NCI-H1694 treated with DMSO at 0.1 percent for 48 hours (cell line): ENCODE measurements around the gene TRIL.

ENCODE experiments used
- DNase-seq: peaks from one replicate; lab custom pipeline; 2025; lab: John Stamatoyannopoulos, UW

TRIL gene

DNA sequence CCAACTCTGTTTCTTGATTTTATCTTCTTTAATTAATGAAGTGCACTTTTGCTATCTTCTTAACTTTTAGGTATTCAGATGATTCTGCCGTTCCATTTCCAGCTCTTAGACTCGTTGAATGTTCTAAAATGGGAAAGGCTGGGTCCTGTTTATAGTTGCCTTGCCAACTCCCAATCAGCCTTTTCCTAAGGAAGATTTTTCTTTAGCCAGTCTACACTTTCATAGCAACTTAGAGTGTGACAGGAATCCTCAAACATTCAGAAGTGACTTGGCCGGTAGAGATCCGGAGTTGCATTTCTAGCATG lies 23.0 kb upstream of the TRIL start:
- no peak for DNase-seq

DNA sequence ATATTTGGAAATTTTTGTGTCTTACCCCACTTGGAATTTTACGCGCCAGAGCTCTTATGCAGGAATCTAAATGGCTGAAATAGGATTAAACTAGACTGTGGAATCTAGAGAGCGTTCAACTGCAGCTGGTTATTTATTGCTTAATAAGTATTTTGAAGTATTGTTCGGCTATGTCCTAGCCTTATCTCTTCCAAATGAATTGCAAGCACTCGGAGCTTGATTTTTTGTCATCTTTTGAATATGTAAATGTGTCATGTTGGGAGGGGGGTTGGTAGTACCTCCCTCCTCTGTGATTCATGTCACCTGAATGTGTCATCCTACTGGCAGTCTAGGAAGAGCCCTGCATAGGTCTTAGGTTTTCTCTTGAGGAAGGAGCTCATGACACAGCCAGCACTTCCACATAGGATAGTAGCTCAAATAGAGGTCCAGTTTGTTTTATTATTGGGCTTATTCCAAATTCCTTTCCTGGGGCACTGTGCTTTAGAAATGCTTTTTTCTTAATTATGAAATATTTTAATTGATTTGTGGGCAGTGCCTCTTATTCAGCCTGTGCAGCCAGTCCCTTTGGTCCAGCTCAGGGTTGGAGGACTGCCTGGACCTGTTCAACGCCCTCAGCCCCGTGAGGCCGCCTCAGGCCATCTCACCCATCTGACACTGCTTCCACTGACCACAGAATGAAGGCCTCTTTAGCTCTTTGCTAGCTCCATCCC lies 22.5 kb upstream of the TRIL start:
- no peak for DNase-seq

- no peak for DNase-seq
Measured at GRCh38 chr7:28979776-28980175, 21.6 kb upstream of the TRIL start.

GRCh38 chr7:28977881-28978280 lies 19.8 kb upstream of the TRIL start:
- DNase-seq, result no peak

DNA sequence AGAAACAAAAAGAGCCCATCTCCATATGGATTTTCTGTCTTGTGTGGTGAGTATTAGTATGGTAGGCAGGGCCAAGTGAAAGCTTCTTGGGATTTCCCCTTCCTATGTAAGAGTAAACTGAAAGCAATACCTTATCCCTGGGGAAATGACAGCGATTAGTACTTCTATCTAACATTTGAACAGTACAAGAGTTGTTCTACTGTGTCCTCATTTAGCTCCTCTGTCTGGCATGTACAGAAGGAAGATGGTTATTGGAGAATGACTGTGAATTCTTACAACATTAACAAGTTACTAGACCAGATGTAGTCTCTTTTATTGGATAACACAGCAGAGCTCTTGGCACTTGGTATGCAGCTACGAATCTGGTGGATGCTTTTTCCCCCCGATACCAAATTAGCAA lies 17.9 kb upstream of the TRIL start:
- DNase-seq, result no peak

DNA sequence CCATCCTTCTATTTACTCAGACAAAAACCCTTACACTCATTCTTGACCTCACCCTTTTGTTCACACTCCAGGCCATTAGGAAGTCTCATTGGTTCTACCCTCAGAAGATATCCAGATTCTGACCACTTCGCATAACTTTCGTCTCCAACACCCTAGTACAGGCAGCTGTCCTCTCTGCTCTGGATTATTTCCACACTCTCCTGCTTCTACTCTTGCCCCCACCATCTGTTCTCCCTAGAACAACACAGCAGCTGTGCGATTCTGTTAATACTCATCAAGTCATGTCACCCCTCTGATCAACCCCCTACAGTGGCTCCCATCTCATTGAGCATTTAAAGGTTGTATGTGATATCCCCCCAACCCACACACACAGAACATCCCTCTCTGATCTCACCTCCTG lies 15.5 kb upstream of the TRIL start:
- no peak for DNase-seq

DNA sequence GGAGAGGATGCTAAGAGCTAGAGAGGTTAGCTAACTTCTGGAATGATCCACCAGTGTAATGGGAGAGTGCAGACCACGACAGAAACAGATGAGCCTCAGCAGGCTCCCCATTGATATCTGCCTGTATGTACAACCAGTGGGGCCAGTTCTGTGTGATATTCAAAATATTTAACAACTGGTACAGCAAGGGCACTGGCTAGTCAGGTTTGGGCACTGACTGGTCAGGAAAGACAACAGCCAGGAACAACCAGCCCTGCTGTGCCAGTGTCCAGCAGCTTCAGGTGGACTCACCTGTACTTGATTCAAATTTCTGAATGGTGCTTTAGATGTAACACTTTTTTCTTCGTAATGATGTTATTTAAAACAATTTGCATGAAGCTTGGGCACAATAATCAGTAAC lies 5.9 kb upstream of the TRIL start:
- no peak for DNase-seq

DNA sequence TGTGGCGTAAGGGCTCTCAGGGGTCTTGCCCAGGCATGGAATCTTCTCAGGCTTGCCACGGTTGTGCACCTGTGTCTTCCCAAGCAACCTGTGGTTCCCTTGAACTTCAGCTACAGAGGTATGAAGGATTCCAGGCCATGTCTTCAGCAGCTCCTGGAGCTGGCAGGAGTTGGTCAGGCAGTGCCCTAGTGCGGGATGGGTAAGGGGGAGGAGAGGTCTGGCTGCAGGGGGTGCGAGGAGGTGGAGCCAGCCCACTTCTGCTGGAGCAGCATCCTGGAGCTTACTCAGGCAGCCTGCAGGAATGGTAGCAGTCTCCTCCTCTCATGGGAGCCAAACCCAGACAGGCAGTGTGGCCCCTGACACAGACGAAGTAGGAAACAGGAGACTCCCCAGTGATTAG lies 3.8 kb upstream of the TRIL start:
- no peak for DNase-seq

DNA sequence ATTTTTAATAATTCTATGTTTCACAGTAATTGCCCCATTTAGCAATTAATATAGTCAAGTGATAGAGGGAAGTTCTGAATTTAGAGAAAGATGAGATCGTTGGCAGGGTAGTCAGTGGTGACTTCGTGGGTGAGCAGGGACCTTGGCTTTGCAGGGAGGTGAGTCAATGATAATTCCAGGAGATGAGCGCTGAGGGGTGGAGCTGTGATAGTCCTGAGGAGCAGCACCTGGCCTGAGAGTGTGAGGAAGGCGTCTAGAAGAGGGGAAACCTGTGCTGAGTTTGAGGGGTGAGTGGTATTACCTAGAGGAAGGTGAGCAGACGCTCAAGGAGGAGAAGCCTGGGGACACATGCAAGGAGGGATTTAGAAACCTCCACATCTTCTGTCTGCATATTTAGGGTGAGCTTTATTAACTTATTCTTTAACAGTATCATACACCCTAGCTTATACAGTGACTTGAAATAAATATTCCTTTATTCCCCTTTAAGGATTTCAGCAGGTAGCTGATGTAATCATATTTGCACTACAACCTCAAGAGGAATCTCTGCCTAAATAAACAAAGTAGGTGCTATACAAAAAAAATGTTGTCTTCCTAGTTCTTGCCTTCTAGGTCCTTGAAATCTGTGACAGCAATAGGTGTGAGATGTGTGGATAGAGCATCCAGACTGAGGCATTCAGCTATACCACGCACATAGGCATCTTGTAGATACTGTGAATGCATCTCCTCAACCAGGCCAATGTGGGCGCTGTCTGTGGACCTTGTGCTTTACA lies 2.1 kb upstream of the TRIL start:
- DNase-seq, result no peak

DNA sequence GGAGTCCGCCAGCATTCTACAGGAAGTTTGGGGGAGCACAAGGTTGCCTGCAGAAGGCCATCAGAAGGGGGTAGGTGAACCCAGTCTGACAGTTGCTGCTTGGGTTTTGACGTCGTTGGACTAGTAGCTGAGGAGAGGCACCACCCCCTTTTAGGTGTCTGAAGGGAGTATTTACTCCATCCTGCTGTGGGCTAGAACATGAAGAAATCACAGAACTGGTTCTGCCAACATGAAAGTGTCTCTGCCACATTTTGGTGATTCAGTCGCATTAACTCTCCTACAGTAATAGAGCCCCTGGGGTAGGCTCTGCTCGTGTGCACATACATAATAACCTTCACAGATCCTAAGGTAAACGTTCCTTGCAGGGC lies 834 bp upstream of the TRIL start:
- no peak for DNase-seq

DNA sequence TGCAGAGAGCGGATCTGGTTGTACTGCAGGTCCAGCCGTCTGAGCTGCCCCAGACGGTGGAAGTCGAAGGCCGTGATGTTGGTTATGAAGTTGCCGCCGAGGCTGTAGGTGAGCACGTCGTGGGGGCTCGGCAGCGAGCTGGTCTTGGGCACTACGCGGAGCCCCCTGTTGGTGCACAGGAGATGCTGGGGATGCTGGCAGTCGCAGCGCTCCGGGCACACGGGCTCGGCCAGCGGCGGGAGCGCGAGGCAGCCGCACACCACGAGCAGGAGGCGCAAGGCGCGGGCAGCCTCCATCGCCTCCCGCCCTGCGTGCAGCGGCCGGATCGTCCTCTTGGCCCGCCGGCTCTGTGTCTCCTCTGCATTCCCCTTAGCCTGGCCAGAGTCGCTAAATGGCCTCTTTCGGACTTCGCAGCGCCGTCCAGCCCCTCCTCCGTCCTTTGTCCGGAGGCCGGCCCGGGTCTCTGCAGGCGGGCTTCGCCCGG lies 337 bp downstream of the TRIL start:
- no peak for DNase-seq

- no peak for DNase-seq
Measured at GRCh38 chr7:28957064-28957750, 923 bp downstream of the TRIL start.

GRCh38 chr7:28956608-28957063 lies 1.5 kb downstream of the TRIL start:
- peak; percentile 35 for DNase-seq

DNA sequence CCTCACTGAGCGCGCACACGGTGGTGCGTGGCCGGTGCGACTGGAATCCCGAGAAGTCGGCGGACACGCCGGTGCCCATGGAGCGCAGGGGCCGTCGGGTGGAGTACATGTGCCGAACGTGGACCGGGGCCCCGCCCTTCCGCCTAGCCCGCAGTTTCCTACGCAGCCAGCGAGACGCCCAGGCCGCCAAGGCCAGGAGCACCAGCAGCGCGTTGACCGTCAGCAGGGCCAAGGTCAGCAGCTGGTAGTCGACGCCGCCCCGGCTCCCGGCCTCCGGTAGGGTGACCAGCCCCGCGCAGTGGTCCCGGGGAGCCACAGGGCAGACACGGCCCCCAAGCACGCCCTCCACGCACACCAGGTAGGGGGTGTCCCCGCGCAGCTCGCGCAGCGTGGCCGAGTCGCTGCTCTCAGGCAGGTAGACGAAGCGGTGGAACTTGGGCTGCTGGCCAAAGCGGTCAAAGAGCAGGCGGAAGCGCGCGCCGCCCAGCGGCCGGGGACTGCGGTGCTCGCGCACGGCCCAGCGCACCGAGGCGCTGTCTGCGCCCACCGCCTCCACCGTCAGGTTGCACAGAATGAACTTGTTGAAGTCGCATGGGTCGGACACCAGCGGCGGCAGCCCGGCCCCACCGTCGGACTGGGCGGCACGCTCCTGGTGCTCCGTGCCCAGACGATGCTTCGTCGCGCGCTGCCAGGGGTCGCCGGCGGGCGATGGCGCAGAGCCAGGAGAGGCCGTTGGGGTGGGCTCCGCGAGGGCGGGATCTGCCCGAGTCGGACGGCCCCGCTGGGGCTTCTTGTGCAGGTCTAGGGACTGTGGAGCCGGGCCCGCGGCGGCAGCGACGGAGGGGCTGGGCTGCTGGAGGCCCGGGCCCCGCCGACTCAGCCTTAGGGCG lies 2.2 kb downstream of the TRIL start:
- peak; percentile 49 for DNase-seq

DNA sequence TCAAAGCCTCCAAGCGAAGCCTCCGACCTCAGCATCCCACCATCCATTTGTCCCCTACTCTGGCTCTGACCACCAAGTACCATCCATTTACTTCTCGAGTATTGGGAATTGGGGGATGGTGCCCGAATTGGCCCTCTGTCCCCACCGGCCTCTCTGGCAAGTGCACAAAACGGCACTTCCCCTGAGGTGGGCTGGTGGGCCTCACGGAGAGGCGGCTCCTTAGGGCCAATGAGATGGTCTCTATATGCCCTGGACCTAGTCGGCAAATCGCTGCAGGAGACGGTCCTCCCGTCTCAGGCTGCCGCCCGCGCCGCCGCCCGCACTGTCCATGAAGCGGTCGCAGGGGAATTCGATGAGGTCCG lies 2.8 kb downstream of the TRIL start:
- DNase-seq, result no peak

- DNase-seq, result no peak
Measured at GRCh38 chr7:28954946-28955345, 3.2 kb downstream of the TRIL start.

GRCh38 chr7:28954471-28954870 lies 3.7 kb downstream of the TRIL start:
- no peak for DNase-seq

DNA sequence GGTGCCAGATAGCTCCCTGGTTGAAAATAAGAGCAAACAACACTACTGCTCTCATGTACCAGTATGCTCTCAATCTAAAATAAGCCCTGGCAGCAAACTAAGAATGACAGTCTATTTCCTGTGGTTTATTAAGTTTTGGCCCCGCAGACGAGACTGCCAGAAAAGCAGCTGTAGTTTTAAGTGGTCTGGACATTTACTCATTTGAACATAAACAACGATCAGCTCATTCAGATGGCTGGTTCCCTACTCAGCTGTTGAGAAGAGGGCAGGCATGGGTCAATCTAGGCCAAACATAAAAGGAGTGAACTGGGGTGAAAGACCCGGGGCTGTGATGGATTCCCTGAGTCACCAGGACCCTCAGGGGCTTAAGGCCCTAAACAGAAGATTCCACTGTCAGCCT lies 4.5 kb downstream of the TRIL start:
- no peak for DNase-seq

DNA sequence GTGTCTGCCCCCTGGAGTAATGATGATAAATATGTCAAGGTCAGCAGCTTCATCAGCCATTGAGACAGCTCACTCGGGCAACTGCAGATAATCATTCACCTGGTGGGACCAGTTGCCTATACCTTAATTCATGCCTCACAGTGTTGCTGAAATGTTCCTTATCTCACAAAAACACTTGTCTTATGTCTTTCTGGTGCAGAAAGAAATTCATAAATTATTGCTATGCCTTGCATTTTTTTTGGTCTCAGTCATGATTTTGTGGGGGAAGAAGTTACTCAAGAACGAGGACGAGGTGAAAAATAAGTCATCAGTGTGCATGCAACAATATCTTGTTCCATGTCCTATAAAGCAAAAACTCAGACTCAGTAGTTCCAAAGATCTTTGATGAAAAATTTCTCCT lies 16.0 kb downstream of the TRIL start:
- no peak for DNase-seq

DNA sequence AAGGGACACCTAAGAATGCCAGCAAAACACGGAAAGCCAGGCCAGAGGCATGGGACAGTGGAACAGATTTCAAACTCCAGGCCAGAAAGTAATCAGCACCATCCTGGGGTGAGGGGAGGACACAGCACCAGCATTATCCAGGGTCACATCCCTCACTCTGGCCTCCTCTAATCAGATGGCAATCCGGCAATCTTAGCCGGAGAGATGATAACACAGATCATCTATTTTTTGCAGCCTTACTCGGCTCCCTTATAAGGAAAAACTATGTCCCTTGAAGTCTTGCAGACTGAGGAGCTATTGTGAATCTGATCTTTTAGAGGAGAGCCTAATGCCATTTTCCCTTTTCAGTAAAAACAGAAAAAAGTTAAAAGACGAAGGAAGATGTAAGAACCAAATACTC lies 16.5 kb downstream of the TRIL start:
- DNase-seq, result no peak

DNA sequence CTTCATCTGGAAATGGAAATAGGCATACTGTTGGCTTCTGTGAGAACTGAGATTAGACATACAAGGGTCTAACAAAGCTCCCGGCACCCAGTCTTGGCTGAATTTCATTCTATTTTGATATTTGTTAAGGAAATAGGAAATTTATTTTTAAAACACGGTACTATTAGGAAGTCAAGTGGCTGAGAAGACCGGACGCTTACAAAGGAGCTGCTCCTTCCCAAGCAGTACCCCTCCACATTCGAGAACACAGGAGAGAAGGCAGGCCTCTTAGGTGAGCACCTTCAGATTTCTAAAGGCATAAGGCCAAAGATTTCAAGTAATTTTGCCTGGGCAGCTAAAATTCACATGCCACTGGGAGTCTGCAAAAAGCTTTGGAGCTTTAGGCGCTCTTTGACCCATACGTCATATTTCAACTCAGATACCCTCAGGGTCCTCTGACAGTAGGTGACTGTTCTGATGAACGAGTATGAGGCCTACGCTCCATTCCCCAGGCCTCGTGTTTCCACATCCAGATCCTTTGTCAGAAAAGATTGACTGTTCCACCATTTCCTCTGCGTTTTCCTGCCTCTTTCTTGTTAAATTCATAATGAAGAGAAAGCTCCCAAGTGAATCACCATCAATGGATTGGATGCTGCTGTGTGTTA lies 17.3 kb downstream of the TRIL start:
- no peak for DNase-seq
